ENCODE results near the gene RPP25L.
"Not testable (repeated sequence)": the region's sequence is repeated elsewhere in the genome, so short reads cannot be mapped to it uniquely, and the experiment has no call there.

Gene RPP25L, protein sequence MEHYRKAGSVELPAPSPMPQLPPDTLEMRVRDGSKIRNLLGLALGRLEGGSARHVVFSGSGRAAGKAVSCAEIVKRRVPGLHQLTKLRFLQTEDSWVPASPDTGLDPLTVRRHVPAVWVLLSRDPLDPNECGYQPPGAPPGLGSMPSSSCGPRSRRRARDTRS

DNA sequence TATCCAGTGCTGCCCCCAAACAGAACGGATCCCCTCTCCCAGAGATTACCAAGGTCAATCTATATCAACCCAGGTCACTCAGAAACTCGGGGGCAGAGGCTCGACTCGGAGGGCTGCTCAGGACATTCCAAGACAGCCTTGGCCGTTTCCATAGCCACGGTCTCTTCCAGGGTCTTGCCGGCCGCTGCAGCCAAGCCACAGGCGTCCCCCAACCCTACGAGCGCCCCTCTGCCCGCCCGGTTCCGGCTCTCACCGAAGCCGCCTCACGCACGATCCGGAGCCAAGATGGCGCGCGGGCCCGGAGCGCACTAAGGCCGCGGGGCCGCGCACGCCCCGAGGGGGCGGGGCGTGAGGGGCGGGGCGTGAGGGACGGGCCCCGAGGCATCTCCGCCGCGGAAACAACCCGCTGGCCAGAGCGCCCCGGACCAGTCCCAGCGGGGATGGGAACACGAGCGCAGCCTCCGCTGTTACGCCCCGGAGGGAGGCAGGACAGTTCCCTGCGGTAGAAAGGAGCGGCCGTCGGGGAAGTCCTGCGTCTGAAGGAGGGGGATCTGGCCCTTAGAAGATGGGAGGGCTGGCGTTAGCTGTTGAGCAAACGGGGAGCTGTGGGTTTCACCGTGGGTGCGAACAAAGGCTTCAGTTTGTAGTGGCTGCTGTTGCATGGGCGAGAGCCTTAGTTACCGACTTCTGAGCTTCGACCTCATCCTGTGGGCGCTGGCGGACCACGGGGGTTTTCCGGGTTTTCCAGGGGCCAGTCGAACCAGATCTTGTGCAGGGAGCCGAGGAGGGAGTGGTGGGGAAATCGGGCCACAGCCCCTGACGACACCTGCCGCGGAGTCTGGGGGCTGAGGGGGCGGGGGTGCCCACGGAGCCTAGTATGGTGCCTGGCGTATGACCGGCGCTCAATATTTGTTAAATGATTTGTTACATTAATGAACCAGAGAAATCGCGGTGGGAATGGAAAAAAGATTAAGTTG is at the start of gene RPP25L:
Gene RPP25L (minus strand): TSS at position 287 of the 977 bp plus-strand sequence. CDS start 801 bp downstream, outside the sequence.
- DNase-seq = peak; percentile 86

DNA sequence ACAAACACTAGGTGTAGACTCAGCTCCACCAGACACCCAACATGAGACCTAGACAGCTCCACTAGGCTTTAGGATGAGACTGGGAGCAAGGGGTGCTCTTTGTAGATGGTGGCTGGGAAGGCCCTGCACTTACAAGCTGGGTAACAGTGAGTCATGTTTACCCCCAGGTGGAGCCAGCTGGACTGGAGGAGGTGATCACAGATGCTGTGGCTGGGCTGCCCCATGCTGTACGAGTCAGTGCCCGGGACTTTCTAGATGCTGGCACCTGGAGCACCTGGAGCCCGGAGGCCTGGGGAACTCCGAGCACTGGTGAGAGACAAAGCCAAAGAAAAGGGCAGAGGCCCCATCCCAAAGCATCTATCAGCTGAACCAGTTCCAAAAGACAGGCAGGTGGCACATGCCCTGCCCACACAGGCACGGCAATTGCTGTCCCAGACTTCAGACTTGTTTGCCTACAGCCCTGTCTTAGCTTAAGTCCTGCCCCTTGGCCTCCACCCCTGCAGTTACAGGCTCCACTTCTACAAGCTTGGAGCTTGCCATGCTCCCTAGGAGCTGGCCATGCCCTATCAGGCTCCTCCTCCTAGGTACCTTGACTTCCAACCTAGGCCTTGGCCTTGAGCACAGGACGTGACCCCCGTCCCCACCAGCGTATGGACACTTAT is 47.8 kb upstream of the RPP25L start:
- DNase-seq = no peak

DNA sequence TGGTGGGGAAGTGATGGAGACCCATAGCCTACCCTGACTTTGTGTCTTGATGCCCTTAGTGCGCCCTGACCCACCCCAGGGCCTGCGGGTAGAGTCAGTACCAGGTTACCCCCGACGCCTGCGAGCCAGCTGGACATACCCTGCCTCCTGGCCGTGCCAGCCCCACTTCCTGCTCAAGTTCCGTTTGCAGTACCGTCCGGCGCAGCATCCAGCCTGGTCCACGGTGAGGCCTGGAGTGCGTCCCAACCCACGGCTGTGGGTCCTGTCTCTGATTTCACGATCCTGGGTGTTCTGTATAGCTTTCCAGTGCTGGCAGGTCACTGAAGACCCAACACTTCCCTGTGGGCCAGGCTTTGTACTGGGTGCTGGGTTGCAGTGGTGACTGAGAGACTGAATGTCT is 46.6 kb upstream of the RPP25L start:
- no peak for DNase-seq

DNA sequence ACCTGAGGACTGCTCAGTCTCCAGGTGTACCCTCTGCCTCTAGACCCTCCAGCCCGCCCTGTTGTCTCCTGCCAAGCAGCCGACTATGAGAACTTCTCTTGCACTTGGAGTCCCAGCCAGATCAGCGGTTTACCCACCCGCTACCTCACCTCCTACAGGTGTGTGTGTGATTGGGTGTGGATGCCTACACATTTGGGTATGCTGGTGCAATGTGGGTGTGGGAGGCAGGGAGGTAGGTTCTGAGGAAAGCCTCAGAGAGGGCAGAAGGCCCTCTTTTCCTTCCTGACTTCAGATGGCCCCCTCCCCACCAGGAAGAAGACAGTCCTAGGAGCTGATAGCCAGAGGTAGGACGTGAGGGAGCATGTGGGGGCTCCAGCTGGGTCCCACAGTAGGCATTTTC is 45.1 kb upstream of the RPP25L start:
- DNase-seq = no peak

DNA sequence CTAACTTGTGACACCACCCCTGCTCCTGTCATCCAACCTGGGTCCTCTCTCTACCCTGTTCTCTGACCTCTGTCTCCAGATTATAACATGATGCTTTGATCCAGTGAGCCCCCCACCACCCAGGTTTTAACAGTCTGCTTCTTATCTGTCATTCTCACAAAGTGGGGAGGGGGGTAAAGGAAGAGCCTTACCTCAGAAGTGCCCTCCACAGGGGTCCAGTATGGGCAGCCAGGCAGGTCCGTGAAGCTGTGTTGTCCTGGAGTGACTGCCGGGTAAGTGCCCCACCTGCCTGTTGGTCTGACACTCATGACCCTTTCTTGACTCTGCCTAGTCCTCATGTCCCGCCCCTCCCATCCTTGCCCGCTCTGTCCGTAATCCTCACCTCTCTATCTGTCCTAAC is 43.5 kb upstream of the RPP25L start:
- DNase-seq = no peak

DNA sequence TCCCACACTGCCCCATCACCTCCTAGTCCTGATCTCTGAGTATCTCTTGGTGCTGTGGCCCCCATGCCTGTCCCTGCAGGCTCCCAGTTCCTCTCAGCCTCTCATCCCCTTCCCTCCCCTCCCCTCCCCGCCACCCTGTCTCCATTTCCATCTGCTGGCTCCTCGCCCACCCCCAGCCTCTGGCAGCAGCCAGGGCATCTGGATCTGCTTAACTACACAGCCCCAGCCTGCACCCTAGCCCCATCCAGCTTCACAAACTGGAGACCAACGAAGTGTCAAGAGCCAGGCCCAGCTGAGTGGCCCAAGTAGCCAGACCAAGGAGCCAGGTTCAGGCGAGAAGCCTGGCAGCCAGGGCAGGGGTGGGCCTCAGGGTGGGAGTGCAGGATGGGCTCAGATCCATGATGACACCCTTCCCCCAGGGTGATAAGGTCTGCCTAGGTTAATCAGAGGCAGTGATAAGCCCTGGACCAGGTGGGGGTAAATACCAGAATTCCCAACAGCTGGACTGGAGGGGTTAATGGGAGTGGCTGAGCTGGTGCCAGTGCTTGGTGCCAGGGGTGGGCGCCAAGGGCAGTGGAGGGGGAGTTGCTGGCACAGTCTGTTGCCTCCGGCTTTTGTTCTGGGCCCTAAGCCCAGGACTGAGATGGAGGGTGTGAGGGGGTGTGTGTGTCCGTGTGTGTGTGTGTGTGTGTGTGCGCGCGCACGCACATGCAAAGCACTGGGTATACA is 42.6 kb upstream of the RPP25L start:
- no peak for DNase-seq

DNA sequence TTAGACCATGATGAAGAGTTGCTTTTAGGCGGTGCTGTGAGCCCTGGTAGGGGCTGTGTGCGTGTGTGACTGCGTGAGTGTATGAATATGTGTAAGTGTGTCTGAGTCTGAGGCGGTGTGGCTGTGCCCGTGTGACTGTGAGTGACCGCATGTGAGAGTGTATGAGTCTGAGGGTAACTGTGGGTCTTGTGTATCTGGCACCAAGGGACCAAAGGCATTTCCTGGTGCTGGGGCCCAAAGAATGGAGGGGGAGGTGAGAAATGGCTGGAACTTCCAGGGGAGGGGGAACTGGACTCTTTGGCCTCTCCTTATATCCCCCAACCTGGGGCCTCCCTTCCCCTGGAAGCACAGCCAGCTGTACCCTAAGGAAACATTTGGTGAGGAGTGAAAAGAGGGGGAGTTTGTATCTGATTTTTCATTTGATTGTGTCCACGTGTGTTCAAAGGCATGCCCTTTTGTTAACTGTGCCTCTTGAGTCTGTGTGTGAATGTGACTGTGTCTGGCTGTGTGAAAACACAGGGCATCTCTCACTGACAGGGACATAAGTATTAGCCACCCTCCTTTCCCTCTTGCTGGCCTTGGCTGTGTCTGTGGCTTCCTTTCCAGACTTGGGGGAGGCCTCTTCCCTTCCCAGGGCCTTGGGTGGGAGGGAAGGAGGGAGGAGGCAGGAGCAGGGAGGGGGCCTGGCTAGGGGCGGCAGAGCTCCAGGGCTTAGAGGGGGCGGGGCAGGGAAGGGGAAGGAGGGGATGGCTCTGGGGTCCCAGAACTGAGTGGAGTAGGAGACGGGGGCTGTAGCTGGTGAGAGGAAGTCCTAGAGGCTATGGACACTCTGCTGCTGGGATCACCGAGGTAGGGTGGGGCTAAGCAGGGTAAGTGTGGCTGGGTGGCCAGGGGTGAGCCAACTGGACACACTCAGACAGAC is 41.5 kb upstream of the RPP25L start:
- DNase-seq = no peak

DNA sequence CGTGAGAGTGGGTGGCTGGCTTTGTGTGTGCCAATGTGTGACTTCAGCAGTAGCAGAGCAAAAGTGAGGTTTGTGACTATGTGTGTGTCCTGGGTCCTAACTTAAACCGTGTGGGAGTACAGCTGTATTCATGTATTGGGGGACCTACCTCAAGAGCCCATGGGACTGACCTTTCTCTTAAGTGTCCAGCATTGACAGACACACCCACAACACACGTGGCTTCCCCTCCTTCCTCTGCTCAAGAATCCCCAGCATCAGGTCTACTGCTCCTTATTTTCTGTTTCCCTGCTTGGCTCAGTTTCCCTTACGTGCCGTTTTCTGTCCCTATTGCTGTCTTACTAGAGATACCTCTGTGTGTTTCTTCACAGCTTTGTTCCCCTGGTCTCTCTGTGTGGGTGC is 40.7 kb upstream of the RPP25L start:
- no peak for DNase-seq

DNA sequence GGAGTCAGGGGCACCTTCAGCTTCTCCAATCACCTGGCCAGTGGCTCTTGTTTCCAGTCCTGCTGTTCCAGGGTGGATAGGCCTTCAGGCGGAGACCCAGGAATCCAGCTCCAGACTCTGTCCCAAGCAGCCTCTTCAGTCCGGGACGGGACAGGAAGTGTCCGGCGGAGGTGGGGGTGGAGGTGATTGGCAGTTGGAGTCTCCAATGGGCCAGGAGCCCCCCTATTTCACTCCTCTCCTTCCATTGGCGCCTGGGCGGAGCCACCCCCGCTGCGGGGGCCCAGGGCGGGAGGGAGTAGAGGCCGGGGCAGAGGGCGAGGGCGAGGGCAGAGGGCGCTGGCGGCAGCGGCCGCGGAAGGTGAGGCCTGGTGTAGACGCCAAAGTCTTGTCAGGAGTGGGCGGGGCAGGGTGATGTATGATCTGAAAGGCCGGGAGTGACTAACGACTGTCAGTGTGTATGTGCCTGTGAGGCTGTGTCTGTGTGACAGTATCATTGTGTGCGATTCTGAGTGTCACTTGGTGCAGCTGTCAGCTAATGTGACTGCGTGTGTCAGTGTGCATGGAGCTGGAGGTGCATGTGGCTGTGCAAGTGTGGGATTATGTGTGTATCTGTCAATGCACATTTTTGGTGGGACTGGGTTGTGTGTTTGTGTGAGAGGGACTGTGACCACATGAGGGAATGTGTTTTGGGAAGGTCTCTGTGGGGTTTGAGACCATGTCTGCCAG is 40.1 kb upstream of the RPP25L start, which contains the start of gene IL11RA:
Gene IL11RA (plus strand): TSS at position 310 of the 726 bp plus-strand sequence. CDS start 3,033 bp downstream, outside the sequence.
- no peak for DNase-seq

DNA sequence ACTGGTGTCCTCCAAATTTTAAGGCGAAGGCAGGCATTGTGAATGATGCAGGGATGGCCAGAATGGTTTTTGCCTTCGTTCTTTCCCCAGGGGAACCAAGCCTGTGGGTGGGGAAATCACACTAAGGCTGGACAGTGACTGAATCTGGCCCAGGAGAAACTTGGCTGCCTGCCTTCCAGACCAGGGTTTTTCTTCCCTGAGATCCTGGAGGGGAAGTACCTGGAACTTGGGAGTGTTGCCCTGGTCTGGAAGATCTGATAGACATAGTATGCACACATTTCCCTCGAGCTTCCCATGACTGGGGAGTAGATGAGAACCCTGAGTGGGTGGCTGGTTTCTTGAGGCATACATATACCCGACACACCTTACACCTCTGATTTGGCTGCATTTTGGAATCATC is 39.4 kb upstream of the RPP25L start:
- no peak for DNase-seq

DNA sequence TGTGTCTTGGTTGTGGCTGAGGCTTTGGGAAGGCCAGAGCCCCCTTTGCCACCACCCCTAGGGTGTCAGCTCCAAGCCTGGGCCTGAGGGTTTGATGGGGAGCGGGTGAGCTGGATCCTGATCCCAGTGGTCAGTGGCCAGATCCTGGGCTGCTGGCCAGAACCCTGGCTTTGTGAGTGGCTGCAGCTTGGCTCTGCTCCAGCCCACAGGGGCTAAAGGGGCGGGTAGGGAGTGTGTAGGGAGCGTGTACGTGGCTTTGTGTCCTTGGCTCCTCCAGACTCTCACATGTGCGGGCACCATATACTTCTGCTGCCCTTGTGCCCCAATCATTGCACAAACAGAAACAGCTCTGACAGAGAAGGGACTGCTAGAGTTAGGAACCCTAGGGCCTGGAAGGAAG is 38.9 kb upstream of the RPP25L start:
- DNase-seq = no peak

DNA sequence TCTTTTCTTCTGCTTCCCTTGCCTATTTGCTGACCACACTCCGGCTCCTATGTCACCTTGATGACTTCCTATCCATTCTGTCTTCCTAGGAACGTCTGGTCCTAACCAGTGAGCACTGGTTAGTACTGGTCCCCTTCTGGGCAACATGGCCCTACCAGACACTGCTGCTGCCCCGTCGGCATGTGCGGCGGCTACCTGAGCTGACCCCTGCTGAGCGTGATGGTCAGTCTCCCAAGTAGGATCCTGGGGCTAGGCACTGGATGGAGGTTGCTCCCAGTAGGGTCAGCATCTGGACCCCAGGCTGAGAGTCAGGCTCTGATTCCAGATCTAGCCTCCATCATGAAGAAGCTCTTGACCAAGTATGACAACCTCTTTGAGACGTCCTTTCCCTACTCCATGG is 36.8 kb upstream of the RPP25L start:
- DNase-seq = no peak

DNA sequence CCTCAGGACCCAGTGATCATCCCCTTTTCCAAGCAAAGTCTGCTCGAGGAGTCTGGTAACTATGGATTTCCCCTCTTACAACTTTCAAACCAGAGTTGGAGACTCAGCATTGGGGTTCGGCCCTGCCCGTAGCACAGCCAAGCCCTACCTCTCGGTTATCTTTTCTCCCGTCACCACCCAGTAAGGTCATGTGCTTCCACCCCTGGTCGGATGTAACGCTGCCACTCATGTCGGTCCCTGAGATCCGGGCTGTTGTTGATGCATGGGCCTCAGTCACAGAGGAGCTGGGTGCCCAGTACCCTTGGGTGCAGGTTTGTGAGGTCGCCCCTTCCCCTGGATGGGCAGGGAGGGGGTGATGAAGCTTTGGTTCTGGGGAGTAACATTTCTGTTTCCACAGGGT is 35.8 kb upstream of the RPP25L start:
- DNase-seq = no peak

DNA sequence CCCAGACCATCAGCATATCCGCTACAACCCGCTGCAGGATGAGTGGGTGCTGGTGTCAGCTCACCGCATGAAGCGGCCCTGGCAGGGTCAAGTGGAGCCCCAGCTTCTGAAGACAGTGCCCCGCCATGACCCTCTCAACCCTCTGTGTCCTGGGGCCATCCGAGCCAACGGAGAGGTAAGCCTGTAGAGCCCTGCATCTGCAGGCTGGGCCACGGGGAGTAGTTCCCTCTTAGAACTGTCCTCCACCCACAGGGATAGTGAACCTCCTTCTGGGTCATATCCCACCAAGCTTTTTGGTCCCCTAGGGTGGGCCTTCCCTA is 35.1 kb upstream of the RPP25L start:
- no peak for DNase-seq

DNA sequence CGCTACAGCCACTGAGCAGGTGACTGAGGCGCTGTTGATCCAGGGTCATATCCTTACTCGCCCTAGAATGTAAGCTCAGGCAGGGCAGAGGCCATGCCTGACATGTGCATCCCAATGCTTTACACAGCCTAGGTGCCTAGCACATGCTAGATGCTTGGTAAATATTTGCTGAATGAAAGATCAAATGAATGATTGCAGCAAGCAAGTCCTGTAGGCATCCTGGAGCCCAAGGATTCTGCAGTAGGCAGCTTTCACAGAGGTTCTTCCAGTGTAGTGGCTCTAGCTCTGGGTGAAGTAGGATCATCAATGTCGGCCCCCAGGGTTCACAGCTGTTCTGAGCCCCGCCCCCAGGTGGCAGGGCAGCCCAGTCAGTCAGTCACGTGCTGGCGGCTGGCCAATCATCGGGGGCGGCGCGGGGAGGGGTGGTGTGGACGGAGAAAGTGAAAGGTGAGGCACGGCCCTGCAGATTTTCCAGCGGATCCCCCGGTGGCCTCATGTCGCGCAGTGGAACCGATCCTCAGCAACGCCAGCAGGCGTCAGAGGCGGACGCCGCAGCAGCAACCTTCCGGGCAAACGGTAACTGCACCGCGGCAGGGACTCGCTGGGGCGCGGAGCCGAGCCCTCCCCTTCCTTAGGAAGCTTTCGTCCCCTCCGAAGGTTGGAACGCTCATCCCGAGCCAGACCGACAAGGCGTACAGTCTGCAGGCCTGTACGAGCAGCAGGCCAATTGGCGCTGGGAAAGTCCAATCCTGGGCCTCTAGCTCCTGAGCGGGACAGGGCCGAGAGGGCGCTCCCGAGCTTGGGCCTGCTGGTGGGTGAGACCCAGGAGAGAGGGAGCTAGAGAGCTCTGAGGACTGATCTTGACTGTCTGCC is 34.5 kb upstream of the RPP25L start, which contains the start of gene GALT:
Gene GALT (plus strand): TSS at position 465 of the 873 bp plus-strand sequence. CDS start 30 bp downstream, at position 495.
- DNase-seq = peak; percentile 97

DNA sequence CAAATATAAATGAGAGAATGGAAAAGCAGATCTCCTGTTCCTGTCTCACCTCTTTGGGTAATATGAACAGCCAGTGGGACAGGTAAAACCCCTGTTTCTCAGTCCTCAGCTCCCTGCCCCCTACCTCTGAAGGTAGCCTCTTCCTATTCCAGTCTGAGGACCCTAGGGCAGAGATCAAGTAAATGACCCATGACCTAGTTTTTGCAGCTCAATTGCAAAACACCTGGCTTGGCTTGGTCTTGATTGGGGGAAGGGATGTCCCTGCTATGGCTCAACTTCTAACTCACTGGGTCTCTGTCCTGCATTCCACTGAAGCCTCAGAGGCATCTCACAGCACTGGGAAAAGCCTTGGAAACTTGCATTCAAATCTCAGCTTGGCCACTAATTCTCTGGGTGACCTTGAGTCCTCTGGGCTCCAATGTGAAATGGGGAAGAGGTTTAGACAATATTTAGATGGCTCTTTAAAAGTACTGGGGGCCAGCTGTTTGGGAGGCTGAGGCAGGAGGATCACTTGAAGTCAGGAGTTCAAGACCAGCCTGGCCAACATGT is 32.9 kb upstream of the RPP25L start:
- DNase-seq = no peak

DNA sequence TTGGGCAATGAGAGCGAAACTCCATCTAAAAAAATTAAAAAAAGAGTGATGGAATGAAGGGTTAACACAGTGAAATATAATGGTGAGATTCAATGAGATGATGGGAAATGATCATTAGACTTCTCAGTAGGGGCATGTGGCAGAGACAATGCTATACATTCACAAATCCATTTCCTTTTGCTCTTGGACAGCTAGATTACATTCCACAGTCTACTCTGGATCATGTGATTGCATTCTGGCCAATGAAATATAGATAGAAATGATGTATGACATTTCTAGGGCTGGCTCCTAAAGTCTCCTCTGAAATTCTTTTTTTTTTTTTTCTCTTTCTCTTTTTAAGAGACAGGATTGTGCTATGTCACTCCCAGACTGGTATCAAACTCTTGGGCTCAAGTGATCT is 30.8 kb upstream of the RPP25L start:
- DNase-seq = no peak

DNA sequence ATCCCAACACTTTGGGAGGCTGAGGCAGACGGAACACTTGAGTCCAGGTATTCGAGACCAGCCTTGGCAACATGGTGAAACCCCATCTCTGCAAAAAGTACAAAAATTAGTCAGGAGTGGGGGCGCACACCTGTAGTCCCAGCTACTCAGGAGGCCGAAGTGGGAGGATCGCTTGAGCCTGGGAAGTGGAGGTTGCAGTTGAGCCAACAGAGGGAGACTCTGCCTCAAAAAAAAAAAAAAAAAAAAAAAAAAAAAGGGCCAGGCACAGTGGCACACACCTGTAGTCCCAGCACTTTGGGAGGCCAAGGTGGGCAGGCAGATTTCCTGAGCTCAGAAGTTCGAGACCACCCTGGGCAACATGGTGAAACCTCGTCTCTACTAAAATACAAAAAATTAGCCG is 27.4 kb upstream of the RPP25L start:
- not testable (repeated sequence) for DNase-seq

DNA sequence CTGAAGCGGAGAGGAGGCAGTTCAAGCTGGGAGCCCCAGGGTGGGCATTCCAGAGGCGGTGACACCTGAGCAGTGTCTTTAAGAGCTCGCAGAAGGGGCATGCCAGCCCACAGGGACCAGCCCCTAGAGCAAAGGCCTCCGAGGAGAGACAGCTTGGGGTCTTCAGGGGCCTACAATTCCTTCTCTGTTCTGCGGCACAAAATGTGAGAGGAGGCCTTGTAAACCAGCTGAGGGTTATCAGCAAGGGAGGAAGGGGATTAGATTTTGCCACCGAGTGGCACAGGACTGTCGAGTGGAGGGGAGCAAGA is 26.2 kb upstream of the RPP25L start:
- DNase-seq = no peak

Measured in CD4-positive, alpha-beta T cell treated with Interleukin-10 for 1 hour (primary cell).